ENCODE measurements around the gene MAP2K5.

GRCh38 chr15:67521783-67522568 lies 20.5 kb upstream of the MAP2K5 start:
- TF ChIP-seq CTCF (IDR thresholded peaks at IDR 0.05) (no peak; the same call in 2 of the 3 replicates), NR3C1 (IDR thresholded peaks at IDR 0.05) (no peak), JUN (IDR thresholded peaks at IDR 0.05) (no peak)
